ENCODE results near the gene LSP1.

DNA sequence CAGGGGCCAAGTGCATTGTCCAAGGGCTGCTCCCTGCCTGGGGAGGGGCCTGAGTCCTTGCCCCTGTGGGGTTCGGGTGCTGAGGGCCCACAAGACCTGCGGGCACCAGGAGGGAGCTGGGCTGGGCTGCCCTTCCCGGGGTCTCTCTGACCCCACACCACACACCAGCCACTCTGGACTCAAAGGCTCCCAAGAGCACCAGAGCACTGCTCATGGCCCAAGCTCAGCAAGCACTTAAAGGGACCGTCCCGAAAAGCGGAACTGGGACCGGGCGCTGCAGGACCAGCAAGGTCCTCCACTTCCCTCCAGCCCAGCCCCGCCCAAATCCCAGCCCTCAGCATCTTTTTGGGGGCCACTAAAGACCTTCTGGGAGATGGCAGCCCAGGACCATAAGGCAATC, 5.3 kb downstream of the LSP1 start:
- TF ChIP-seq, protein P1, sequence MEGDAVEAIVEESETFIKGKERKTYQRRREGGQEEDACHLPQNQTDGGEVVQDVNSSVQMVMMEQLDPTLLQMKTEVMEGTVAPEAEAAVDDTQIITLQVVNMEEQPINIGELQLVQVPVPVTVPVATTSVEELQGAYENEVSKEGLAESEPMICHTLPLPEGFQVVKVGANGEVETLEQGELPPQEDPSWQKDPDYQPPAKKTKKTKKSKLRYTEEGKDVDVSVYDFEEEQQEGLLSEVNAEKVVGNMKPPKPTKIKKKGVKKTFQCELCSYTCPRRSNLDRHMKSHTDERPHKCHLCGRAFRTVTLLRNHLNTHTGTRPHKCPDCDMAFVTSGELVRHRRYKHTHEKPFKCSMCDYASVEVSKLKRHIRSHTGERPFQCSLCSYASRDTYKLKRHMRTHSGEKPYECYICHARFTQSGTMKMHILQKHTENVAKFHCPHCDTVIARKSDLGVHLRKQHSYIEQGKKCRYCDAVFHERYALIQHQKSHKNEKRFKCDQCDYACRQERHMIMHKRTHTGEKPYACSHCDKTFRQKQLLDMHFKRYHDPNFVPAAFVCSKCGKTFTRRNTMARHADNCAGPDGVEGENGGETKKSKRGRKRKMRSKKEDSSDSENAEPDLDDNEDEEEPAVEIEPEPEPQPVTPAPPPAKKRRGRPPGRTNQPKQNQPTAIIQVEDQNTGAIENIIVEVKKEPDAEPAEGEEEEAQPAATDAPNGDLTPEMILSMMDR (IDR thresholded peaks at IDR 0.05): no peak
- TF ChIP-seq POLR2A (IDR thresholded peaks at IDR 0.05): no peak
